Dendritic cell treated with granulocyte-macrophage colony-stimulating factor and Interleukin-4, amounts not matched to agents 40 ng/mL and 50 ng/mL, for 4 days (primary cell): ENCODE results near the gene TNNT2.

Source experiments
- H3K27ac Mint-ChIP-seq: one replicate; pipeline ENCODE4 v1.8.0; 2022; ENCODE audit warnings: mild to moderate bottlenecking, mixed read lengths
- H3K27me3 Mint-ChIP-seq: one replicate; pipeline ENCODE4 v1.8.0; 2022; ENCODE audit warnings: mild to moderate bottlenecking, mixed read lengths
- H3K36me3 Mint-ChIP-seq: one replicate; pipeline ENCODE4 v1.8.0; 2022; ENCODE audit warnings: low read depth, mixed read lengths
- H3K4me1 Mint-ChIP-seq: one replicate; pipeline ENCODE4 v1.8.0; 2022; ENCODE audit warnings: low read depth, mixed read lengths
- H3K4me3 Mint-ChIP-seq: one replicate; pipeline ENCODE4 v1.8.0; 2022; ENCODE audit warnings: mild to moderate bottlenecking, moderate library complexity, mixed read lengths
- H3K9me3 Mint-ChIP-seq: one replicate; pipeline ENCODE4 v1.8.0; 2022; ENCODE audit warnings: mixed read lengths
- intact Hi-C: fragments of 100-400 bp; cut with micrococcal nuclease; formaldehyde crosslinking; loops from one replicate; pipeline ENCODE4 v1.15.0; 2022

The TNNT2 gene

GRCh38 chr1:201360901-201361651 is 16.4 kb downstream of the TNNT2 start:
- H3K4me3 Mint-ChIP-seq = no peak overlapping the region
- H3K9me3 Mint-ChIP-seq = no peaks in the 10 kb centered on the region
- no peaks in the 10 kb centered on the region for H3K36me3 Mint-ChIP-seq
- H3K27ac Mint-ChIP-seq = no peak overlapping the region
- no peaks in the 10 kb centered on the region for H3K4me1 Mint-ChIP-seq
- H3K27me3 Mint-ChIP-seq = peaks cover 11% of the 10 kb centered on the region
- intact Hi-C loops = loop anchor here (2.0 kb wide), 1 partner anchor 106 kb away; no protein-coding TSS in a partner anchor

GRCh38 chr1:201360486-201360885 is 17.0 kb downstream of the TNNT2 start:
- intact Hi-C loops = loop anchor here (2.0 kb wide), 1 partner anchor 106 kb away; no protein-coding TSS in a partner anchor
- no peak overlapping the region for H3K4me3 Mint-ChIP-seq
- H3K27ac Mint-ChIP-seq = no peak overlapping the region
- peaks cover 13% of the 10 kb centered on the region for H3K27me3 Mint-ChIP-seq
- no peaks in the 10 kb centered on the region for H3K36me3 Mint-ChIP-seq
- H3K4me1 Mint-ChIP-seq = no peaks in the 10 kb centered on the region
- H3K9me3 Mint-ChIP-seq = no peaks in the 10 kb centered on the region

- intact Hi-C loops = loop anchor here (2.0 kb wide), 1 partner anchor 105 kb away; no protein-coding TSS in a partner anchor
- no peaks in the 10 kb centered on the region for H3K4me1 Mint-ChIP-seq
- no peak overlapping the region for H3K4me3 Mint-ChIP-seq
- no peaks in the 10 kb centered on the region for H3K9me3 Mint-ChIP-seq
- no peak overlapping the region for H3K27ac Mint-ChIP-seq
- peaks cover 13% of the 10 kb centered on the region for H3K27me3 Mint-ChIP-seq
- H3K36me3 Mint-ChIP-seq = no peaks in the 10 kb centered on the region
Measured at GRCh38 chr1:201359873-201360210, 17.6 kb downstream of the TNNT2 start.

- H3K4me3 Mint-ChIP-seq = no peak overlapping the region
- H3K4me1 Mint-ChIP-seq = no peaks in the 10 kb centered on the region
- intact Hi-C loops = no loop called here
- no peaks in the 10 kb centered on the region for H3K9me3 Mint-ChIP-seq
- H3K27ac Mint-ChIP-seq = no peak overlapping the region
- no peaks in the 10 kb centered on the region for H3K36me3 Mint-ChIP-seq
- peaks cover 13% of the 10 kb centered on the region for H3K27me3 Mint-ChIP-seq
Measured at GRCh38 chr1:201359031-201359872, 18.2 kb downstream of the TNNT2 start.

GRCh38 chr1:201358596-201358995 is 18.9 kb downstream of the TNNT2 start:
- H3K36me3 Mint-ChIP-seq = no peaks in the 10 kb centered on the region
- peaks cover 13% of the 10 kb centered on the region for H3K27me3 Mint-ChIP-seq
- no peak overlapping the region for H3K4me3 Mint-ChIP-seq
- intact Hi-C loops = no loop called here
- H3K4me1 Mint-ChIP-seq = no peaks in the 10 kb centered on the region
- H3K9me3 Mint-ChIP-seq = no peaks in the 10 kb centered on the region
- no peak overlapping the region for H3K27ac Mint-ChIP-seq

- no peaks in the 10 kb centered on the region for H3K36me3 Mint-ChIP-seq
- intact Hi-C loops = no loop called here
- no peaks in the 10 kb centered on the region for H3K4me1 Mint-ChIP-seq
- H3K27ac Mint-ChIP-seq = no peak overlapping the region
- H3K9me3 Mint-ChIP-seq = no peaks in the 10 kb centered on the region
- H3K27me3 Mint-ChIP-seq = peaks cover 13% of the 10 kb centered on the region
- H3K4me3 Mint-ChIP-seq = no peak overlapping the region
Measured at GRCh38 chr1:201357636-201358348, 19.7 kb downstream of the TNNT2 start.

GRCh38 chr1:201357211-201357610 is 20.3 kb downstream of the TNNT2 start:
- intact Hi-C loops = no loop called here
- no peaks in the 10 kb centered on the region for H3K4me1 Mint-ChIP-seq
- H3K9me3 Mint-ChIP-seq = no peaks in the 10 kb centered on the region
- no peaks in the 10 kb centered on the region for H3K36me3 Mint-ChIP-seq
- H3K4me3 Mint-ChIP-seq = no peak overlapping the region
- H3K27ac Mint-ChIP-seq = no peak overlapping the region
- H3K27me3 Mint-ChIP-seq = peaks cover 11% of the 10 kb centered on the region

GRCh38 chr1:201356701-201357100 is 20.8 kb downstream of the TNNT2 start:
- H3K36me3 Mint-ChIP-seq = no peaks in the 10 kb centered on the region
- H3K27ac Mint-ChIP-seq = no peak overlapping the region
- peaks cover 8% of the 10 kb centered on the region for H3K27me3 Mint-ChIP-seq
- no peaks in the 10 kb centered on the region for H3K4me1 Mint-ChIP-seq
- intact Hi-C loops = no loop called here
- no peak overlapping the region for H3K4me3 Mint-ChIP-seq
- no peaks in the 10 kb centered on the region for H3K9me3 Mint-ChIP-seq

GRCh38 chr1:201356236-201356635 is 21.2 kb downstream of the TNNT2 start:
- H3K4me3 Mint-ChIP-seq = no peak overlapping the region
- H3K9me3 Mint-ChIP-seq = no peaks in the 10 kb centered on the region
- H3K36me3 Mint-ChIP-seq = no peaks in the 10 kb centered on the region
- H3K4me1 Mint-ChIP-seq = no peaks in the 10 kb centered on the region
- no peak overlapping the region for H3K27ac Mint-ChIP-seq
- intact Hi-C loops = no loop called here
- H3K27me3 Mint-ChIP-seq = peaks cover 9% of the 10 kb centered on the region

- H3K27ac Mint-ChIP-seq = no peak overlapping the region
- intact Hi-C loops = no loop called here
- no peak overlapping the region for H3K4me3 Mint-ChIP-seq
- no peaks in the 10 kb centered on the region for H3K9me3 Mint-ChIP-seq
- H3K4me1 Mint-ChIP-seq = no peaks in the 10 kb centered on the region
- no peaks in the 10 kb centered on the region for H3K36me3 Mint-ChIP-seq
- H3K27me3 Mint-ChIP-seq = peaks cover 13% of the 10 kb centered on the region
Measured at GRCh38 chr1:201355471-201355870, 22.0 kb downstream of the TNNT2 start.

GRCh38 chr1:201354901-201355295 is 22.6 kb downstream of the TNNT2 start:
- Mint-ChIP-seq H3K27me3 (peaks cover 13% of the 10 kb centered on the region), H3K9me3 (no peaks in the 10 kb centered on the region), H3K27ac (no peak overlapping the region), H3K4me1 (no peaks in the 10 kb centered on the region), H3K4me3 (no peak overlapping the region), H3K36me3 (no peaks in the 10 kb centered on the region)
- intact Hi-C loops = no loop called here

GRCh38 chr1:201354151-201354900 is 23.2 kb downstream of the TNNT2 start:
- no peaks in the 10 kb centered on the region for H3K4me1 Mint-ChIP-seq
- H3K4me3 Mint-ChIP-seq = no peak overlapping the region
- H3K27ac Mint-ChIP-seq = no peak overlapping the region
- H3K36me3 Mint-ChIP-seq = no peaks in the 10 kb centered on the region
- peaks cover 15% of the 10 kb centered on the region for H3K27me3 Mint-ChIP-seq
- intact Hi-C loops = no loop called here
- H3K9me3 Mint-ChIP-seq = no peaks in the 10 kb centered on the region

- Mint-ChIP-seq H3K27ac (no peak overlapping the region), H3K9me3 (no peaks in the 10 kb centered on the region), H3K4me3 (no peak overlapping the region), H3K4me1 (no peaks in the 10 kb centered on the region), H3K36me3 (no peaks in the 10 kb centered on the region), H3K27me3 (peaks cover 13% of the 10 kb centered on the region)
- intact Hi-C loops = no loop called here
Measured at GRCh38 chr1:201353186-201353940, 24.1 kb downstream of the TNNT2 start.
